ENCODE measurements around the gene RCSD1.

Gene RCSD1

DNA sequence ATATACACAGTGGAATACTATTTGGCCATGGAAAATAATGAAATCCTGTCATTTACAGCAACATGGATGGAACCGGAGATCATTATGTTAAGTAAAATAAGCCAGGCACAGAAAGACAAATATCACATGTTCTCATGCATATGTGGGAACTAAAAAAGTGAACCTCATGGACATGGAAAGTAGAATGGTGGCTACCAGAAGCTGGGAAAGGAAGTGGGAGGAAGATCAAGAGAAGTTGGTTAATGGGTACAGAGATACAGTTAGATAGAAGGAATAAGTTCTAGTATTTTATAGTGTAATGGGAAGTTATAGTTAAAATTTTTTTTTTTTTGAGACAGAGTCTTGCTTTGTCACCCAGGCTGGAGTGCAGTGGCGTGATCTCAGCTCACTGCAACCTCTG is 41.7 kb upstream of the RCSD1 start:
- TF ChIP-seq, protein P1, sequence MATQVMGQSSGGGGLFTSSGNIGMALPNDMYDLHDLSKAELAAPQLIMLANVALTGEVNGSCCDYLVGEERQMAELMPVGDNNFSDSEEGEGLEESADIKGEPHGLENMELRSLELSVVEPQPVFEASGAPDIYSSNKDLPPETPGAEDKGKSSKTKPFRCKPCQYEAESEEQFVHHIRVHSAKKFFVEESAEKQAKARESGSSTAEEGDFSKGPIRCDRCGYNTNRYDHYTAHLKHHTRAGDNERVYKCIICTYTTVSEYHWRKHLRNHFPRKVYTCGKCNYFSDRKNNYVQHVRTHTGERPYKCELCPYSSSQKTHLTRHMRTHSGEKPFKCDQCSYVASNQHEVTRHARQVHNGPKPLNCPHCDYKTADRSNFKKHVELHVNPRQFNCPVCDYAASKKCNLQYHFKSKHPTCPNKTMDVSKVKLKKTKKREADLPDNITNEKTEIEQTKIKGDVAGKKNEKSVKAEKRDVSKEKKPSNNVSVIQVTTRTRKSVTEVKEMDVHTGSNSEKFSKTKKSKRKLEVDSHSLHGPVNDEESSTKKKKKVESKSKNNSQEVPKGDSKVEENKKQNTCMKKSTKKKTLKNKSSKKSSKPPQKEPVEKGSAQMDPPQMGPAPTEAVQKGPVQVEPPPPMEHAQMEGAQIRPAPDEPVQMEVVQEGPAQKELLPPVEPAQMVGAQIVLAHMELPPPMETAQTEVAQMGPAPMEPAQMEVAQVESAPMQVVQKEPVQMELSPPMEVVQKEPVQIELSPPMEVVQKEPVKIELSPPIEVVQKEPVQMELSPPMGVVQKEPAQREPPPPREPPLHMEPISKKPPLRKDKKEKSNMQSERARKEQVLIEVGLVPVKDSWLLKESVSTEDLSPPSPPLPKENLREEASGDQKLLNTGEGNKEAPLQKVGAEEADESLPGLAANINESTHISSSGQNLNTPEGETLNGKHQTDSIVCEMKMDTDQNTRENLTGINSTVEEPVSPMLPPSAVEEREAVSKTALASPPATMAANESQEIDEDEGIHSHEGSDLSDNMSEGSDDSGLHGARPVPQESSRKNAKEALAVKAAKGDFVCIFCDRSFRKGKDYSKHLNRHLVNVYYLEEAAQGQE (IDR thresholded peaks at IDR 0.05; ENCODE audit: insufficient replicate concordance, low read depth) = no peak
- no peak for TF ChIP-seq SPI1 (IDR thresholded peaks at IDR 0.05; ENCODE audit: borderline replicate concordance, low read depth)
- no peak for TF ChIP-seq GABPA (IDR thresholded peaks at IDR 0.05; ENCODE audit: low read depth)
- TF ChIP-seq POLR2AphosphoS5 (IDR thresholded peaks at IDR 0.05; ENCODE audit: low read depth) = no peak
- TF ChIP-seq, protein P2, sequence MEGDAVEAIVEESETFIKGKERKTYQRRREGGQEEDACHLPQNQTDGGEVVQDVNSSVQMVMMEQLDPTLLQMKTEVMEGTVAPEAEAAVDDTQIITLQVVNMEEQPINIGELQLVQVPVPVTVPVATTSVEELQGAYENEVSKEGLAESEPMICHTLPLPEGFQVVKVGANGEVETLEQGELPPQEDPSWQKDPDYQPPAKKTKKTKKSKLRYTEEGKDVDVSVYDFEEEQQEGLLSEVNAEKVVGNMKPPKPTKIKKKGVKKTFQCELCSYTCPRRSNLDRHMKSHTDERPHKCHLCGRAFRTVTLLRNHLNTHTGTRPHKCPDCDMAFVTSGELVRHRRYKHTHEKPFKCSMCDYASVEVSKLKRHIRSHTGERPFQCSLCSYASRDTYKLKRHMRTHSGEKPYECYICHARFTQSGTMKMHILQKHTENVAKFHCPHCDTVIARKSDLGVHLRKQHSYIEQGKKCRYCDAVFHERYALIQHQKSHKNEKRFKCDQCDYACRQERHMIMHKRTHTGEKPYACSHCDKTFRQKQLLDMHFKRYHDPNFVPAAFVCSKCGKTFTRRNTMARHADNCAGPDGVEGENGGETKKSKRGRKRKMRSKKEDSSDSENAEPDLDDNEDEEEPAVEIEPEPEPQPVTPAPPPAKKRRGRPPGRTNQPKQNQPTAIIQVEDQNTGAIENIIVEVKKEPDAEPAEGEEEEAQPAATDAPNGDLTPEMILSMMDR (IDR thresholded peaks at IDR 0.05; ENCODE audit: insufficient read depth, low read length) = no peak
- no peaks in the 10 kb centered on the region for H3K27me3 ChIP-seq (ENCODE audit: insufficient read depth, poor library complexity, severe bottlenecking)
- H3K27ac ChIP-seq (replicated peaks) = no peak overlapping the region
- no peak for DNase-seq (ENCODE audit: low read depth in 1 of 2, low spot score in 1 of 2)
- no peak overlapping the region for H3K4me3 ChIP-seq (replicated peaks; ENCODE audit: insufficient read depth, low read length)

DNA sequence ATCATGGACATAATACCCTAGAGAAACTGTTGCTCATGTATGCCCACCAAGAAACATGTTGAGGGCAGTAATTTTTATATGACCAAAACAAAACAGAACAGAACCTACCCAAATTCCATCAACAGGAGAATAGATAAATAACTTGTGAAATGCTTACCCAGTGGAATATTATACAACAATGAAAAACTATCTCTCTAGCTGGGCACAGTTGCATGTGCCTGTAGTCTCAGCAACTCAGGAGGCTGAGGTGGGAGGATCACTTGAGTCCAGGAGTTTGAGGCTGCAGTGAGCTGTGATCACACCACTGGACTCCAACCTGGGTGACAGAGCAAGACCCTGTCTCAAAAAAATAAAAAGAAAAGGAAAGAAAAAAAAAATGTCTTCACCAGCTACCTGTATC is 37.6 kb upstream of the RCSD1 start:
- no peak for DNase-seq (ENCODE audit: low read depth in 1 of 2, low spot score in 1 of 2)
- TF ChIP-seq GABPA (IDR thresholded peaks at IDR 0.05; ENCODE audit: low read depth) (no peak), SPI1 (IDR thresholded peaks at IDR 0.05; ENCODE audit: borderline replicate concordance, low read depth) (no peak), POLR2AphosphoS5 (IDR thresholded peaks at IDR 0.05; ENCODE audit: low read depth) (no peak)
- TF ChIP-seq, protein P2 (IDR thresholded peaks at IDR 0.05; ENCODE audit: insufficient read depth, low read length) = no peak
- TF ChIP-seq, protein P1 (IDR thresholded peaks at IDR 0.05; ENCODE audit: insufficient replicate concordance, low read depth) = no peak
- no peak overlapping the region for H3K27ac ChIP-seq (replicated peaks)
- H3K4me3 ChIP-seq (replicated peaks; ENCODE audit: insufficient read depth, low read length) = no peak overlapping the region
- H3K27me3 ChIP-seq (ENCODE audit: insufficient read depth, poor library complexity, severe bottlenecking) = no peaks in the 10 kb centered on the region

DNA sequence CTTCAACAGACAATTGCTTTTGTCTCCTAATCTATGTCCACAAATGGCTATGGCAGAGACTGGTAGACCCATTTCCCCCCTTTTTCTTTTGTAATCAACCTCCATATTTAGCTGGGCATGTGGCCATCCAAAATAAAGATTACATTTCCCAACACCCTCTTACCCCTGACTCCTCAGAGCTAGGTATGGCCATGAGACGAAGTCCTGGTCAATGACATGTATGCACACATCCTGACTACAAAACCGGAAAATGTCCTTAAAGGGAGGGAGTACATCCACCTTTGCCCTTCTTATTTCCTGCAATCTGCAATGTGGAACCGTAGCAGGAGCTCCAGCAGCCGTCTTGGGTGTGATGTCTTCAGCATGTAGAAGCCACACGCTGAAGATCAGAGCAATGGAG is 36.2 kb upstream of the RCSD1 start:
- Histone ChIP-seq H3K27me3 (ENCODE audit: insufficient read depth, poor library complexity, severe bottlenecking) (no peaks in the 10 kb centered on the region), H3K4me3 (replicated peaks; ENCODE audit: insufficient read depth, low read length) (no peak overlapping the region), H3K27ac (replicated peaks) (no peak overlapping the region)
- TF ChIP-seq GABPA (IDR thresholded peaks at IDR 0.05; ENCODE audit: low read depth) = no peak
- DNase-seq (ENCODE audit: low read depth in 1 of 2, low spot score in 1 of 2) = no peak

DNA sequence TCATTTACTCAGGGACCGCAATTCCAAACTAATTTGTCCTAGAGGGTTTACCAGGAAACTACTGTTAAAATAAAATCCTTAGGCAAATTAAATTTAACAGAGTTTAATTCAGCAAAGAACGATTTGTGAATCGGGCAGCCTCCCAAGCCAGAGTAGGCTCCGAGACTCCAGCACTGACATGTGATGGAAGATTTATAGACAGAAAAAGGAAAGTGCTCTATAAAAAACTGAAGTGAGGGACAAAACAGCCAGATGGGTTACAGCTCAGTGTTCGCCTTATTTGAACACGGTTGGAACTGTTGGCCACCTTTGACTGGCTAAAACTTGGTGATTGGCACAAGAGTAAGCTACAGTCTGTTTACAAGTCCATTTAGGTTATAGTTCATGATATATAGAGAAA is 35.2 kb upstream of the RCSD1 start:
- Histone ChIP-seq H3K27ac (replicated peaks) (no peak overlapping the region), H3K4me3 (replicated peaks; ENCODE audit: insufficient read depth, low read length) (no peak overlapping the region), H3K27me3 (ENCODE audit: insufficient read depth, poor library complexity, severe bottlenecking) (no peaks in the 10 kb centered on the region)
- TF ChIP-seq, protein P1 (IDR thresholded peaks at IDR 0.05; ENCODE audit: insufficient replicate concordance, low read depth) = no peak
- TF ChIP-seq GABPA (IDR thresholded peaks at IDR 0.05; ENCODE audit: low read depth) (no peak), POLR2AphosphoS5 (IDR thresholded peaks at IDR 0.05; ENCODE audit: low read depth) (no peak), SPI1 (IDR thresholded peaks at IDR 0.05; ENCODE audit: borderline replicate concordance, low read depth) (no peak)
- TF ChIP-seq, protein P2 (IDR thresholded peaks at IDR 0.05; ENCODE audit: insufficient read depth, low read length) = no peak
- no peak for DNase-seq (ENCODE audit: low read depth in 1 of 2, low spot score in 1 of 2)
